ENCODE measurements around the gene GPRC6A.

The GPRC6A gene

DNA sequence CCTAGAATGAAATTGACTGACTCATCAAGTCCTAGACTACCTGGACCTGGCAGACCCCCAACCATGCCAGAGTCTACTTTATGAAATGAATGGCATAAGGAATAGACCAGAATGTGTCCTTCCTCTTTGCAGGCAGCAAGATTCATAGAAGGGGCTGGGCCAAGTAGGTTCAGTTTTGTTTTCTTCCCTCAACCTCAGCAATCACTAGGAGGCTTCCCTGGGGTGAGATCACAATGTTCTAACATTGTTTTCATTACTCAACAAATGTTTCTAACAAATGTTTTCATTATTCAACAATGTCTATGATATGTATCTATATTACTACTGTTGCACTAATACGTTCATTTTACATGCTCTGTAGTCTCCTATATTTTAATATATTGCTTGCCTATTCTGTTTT lies 55.0 kb downstream of the GPRC6A start:
- DNase-seq, result no peak

DNA sequence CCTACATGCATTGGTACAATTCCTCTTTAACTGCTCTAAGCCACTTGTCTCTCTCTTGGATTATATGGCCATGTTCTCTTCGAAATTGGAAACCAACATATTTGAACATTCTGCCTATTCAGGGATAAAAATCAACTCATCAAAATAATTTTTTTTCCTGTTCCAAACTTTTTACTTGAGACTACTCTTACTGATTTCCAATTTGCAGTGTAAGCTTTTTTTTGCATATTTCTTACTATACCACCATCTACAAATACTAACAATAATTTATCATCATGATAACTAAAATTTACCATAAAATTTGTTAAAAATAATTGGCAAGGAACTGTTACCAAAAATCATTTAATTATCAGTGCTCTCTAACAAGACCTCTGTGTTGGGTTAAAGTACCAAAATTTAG lies 56.4 kb downstream of the GPRC6A start:
- no peak for DNase-seq

DNA sequence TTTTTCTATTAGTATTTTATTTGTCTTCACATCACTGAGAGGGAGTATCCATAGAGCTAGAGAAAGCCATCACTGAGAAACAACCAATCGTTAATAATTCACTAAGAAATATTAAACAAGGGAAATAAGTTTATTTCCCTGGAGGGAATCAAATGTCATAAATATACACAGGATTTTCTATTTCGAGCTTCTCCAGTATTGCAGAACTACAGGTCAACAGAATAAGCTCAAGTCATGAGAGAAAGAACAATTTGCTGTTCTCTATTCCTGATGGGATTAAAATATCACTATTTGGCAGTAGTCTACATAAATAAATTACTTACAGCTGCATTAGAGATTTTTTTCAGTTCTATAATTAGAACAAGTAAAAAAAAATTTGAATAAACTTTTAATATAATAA lies 61.2 kb downstream of the GPRC6A start:
- no peak for DNase-seq

DNA sequence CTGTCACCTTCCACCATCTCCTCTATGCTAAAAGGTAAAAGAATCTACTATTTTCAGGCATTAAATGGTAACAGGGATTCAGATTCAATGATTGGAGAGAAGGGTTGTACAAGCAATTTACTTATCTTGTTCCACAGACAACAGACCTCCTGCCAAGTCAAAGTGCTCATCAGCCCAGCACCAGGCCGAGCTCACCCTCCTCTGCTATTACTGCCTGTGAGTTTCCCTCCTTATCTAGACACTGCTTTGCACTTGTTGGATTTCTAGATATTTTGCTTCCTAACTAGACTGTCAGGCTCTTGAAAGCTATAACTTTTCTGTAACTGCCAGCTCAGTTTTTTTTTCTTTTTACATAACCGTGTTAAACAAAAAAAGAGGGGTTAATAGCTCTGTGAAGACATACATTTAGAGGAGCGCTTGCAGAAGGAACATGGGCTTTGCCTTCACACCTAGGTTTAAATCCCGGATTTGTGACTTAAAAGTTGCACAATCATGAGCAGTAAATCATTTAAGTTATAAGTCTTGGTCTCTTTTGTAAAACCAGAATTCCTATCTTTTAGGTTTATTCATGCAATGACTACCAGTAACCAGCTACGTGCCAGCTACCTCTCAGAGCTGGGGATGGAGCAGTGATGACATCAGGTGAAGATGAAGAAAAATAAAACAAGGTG lies 62.2 kb downstream of the GPRC6A start:
- DNase-seq, result no peak

DNA sequence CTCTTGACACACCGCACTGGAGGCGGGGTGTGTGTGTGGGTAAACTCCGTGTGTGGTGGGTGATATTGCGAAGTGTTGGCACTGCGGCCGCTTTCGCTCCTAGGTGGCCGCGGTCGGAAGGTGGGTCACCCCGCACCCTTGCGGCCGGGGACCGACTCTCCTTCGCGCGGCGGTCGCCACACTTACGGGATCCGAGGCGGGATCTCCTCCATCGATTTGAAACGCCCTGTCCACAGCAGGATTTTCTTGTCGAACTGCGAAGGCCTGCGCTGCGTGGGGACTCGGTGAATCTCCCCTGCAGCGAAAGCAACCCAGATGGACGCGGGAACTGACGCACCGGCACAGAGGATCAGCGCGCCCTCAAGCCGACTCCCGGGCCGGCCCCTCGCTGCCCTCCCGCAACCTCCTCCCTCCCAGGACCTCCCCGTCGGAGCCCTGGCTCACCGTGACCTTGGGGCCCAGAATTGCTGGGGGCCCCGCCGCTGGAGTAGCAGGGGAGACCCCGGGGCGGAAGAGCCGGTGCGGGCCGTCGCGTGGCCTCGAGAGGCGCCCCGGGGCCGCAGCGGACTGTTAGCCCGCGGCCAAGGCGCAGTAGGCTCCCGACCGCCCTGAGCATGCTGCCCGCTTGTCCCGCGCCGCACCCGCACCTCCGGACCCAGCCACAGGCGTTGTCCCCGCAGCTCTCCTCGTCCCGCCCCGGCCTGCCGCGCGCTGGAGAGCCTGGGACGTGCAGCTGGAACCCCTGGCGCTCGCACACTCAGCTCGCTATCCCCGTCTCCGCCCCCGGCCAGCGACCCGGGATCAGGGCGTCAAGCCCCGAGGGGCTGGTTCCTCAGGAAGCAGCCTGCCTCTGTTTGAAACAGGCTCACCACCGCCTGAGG lies 63.7 kb downstream of the GPRC6A start, which contains the start of gene FAM162B:
TSS of gene FAM162B (minus strand) at position 759 of the 881 bp plus-strand sequence. CDS start at position 616, 143 bp downstream.
- no peak for DNase-seq

DNA sequence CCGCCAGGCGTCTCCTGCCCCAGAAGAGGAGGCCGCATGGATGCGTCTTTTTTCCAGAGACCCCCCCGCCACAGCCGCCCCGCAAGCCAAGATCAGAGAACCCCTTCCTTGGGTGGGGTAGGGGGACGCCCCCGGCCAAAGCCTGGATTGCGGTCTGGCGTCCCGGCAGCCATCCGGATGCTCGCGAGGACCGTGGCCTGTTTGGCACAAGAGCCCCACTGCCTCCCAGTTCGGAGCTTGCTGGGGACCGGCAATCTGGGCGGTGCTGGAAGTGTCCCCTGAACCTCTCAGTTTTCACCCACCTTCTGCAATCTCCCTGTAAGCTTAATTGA lies 64.3 kb downstream of the GPRC6A start:
- no peak for DNase-seq

DNA sequence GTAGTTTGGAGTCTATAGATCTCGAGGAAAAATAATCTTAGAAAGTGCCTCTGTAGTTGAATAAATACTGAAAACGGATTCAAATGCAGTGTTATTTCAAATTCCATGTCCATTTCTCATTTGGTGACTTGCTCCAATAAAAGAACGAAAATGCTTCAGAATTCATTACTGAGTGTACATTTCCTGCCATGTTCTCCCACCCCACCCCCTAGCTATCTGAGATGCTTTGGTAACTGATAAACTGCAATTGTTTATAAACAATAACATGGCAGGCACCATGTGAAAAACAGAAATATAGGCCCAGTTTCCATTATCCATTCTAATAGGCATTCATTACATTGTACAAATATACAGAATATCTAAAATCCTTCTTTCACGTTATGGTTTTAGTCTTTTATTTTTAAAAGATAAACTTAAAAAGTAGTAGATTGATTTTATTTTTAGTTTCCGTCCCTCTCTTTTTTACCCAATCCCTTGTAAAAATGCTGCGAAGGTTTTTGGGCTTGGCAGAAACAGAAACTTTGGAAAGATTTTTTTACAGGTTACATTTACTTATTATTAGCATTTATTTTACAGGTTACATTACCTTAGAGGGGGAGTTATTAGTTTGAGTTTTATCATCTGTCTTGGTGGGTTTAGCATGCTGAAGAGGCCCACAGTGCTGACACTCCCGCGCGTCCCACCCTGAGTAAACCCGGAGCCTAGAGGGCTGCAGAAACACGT lies 64.8 kb downstream of the GPRC6A start:
- DNase-seq, result no peak

DNA sequence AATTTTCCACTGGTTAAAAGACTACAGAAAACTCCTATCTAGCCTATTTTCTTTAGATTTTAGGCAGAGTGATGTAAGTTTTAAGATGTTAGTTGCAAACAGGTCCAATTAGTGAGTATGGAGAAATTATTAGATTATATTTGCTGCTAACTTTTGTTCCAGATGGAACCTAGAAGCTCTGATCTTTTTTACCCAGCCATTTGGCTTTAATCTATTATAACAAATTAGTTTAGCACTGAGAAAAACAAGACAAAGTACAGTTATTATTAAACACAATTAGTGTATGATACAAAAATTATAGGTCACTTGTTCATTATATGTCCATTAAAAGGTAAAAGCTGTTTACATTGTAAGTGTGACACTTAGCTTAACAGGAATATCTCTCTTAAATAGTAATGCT lies 65.8 kb downstream of the GPRC6A start:
- no peak for DNase-seq

DNA sequence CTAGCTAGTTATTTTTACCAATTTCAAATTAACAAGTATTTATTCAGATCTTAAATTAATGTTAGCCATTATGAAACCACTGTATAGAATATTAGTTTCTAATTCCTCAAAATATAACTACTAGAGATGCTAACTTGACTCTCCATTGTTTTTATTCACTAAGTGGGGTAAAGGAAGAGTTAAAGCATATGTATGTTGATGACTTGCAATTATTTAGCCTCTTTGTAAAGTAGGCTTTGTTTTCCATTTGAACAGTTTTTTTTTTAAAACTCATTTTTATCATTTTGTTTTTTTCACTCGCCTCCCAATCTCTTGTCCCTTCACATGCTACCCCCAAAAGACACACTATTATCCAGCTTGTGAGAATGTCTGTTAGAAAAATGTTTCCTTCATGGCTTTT lies 66.6 kb downstream of the GPRC6A start:
- DNase-seq, result no peak

DNA sequence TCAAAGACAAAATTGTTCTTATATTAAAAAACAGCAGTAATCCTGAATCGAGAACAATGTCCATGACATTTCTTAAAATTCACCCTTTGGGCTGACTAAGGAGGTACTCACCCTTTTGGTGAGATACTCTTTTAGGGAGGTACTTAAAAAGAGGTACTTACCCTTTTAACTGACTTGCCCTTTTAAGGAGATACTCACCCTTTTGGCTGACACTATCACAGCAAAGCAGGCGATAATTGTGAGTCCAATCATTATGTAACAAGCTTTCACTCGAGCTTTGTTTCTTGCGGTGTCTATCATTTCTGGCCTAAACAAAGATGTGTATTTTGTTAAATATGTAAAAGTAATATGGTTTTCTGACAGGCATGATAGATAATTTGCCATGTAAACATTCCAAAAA lies 67.1 kb downstream of the GPRC6A start:
- DNase-seq, result no peak

DNA sequence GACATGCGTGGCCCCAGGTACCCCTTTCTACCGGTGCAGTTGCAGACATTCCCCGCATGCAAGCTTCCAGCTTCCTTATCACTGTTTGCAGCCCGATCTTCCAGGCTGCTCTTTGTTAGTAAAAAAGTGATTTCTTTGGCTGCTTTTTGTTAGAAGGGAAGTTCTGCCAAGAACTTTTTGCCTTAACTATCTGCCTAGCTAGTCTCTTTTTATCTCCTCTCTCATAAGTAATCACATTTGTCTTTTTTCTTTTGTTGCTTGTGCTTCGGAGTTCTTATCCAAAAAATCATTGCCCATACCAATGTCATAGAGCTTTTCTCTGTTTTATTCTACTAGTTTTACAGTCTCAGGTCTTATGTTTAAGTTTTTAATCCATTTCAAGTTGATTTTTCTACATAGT lies 83.7 kb downstream of the GPRC6A start:
- no peak for DNase-seq
